Heart right ventricle (tissue), 16 donors: ENCODE data around the gene METAP1. TPM values are rescaled to one million over a fixed set of nuclear protein-coding genes. Genes with fewer than 3 reads are reported as not detected.
"Not testable (repeated sequence)": the region's sequence is repeated elsewhere in the genome, so short reads cannot be mapped to it uniquely, and the experiment has no call there.

Experiments used
- ATAC-seq, 8 donors: fragments of 200-7000 bp; cut with Tn5 transposase; one replicate each; pipeline ENCODE4 v1.9.1; 2020; ENCODE audit warnings: mild to moderate bottlenecking in 8 of 8, moderate library complexity in 8 of 8, moderate number of reproducible peaks in 1 of 8
- DNase-seq, 2 donors: peaks; one replicate each; pipeline ENCODE4 v3.0.0-alpha.2; 2020
- H3K27ac ChIP-seq, 10 donors: fragments of 200-600 bp; sonication (generic) in 2 of 10; one replicate each; pipeline versions ENCODE4 v1.5.0 to v1.8.0; 2020 to 2022; ENCODE audit warnings: mild to moderate bottlenecking in 3 of 10
- H3K27me3 ChIP-seq, 7 donors: fragments of 200-600 bp; one replicate each; pipeline ENCODE4 v1.8.0; 2021 to 2022; ENCODE audit warnings: mild to moderate bottlenecking in 2 of 7
- H3K36me3 ChIP-seq, 9 donors: fragments of 200-600 bp; sonication (generic) in 1 of 9; one replicate each; pipeline versions ENCODE4 v1.5.0 to v1.8.0; 2020 to 2022; ENCODE audit warnings: mild to moderate bottlenecking in 2 of 9
- H3K4me1 ChIP-seq, 9 donors: fragments of 200-600 bp; sonication (generic) in 1 of 9; one replicate each; pipeline versions ENCODE4 v1.5.0 to v1.8.0; 2020 to 2022; ENCODE audit warnings: mild to moderate bottlenecking in 4 of 9
- H3K4me3 ChIP-seq, 10 donors: fragments of 200-600 bp; sonication (generic) in 2 of 10; one replicate each; pipeline versions ENCODE4 v1.5.0 to v1.8.0; 2020 to 2022; ENCODE audit warnings: mild to moderate bottlenecking in 7 of 10, moderate library complexity in 2 of 10
- H3K9me3 ChIP-seq, 11 donors: fragments of 200-600 bp in 10 of 11; sonication (generic) in 2 of 11; one replicate each; pipeline versions ENCODE4 v1.5.0 to v1.8.0; 2013 to 2022; ENCODE audit warnings: mild to moderate bottlenecking in 2 of 11, control low read depth in 1 of 11, moderate library complexity in 1 of 11
- WGBS, 2 donors: extraction: QIAGEN DNeasy Blood & Tissue Kit; methylation state at CpG; one replicate each; pipeline ENCODE4 v1.1.7; 2013; ENCODE audit warnings: inconsistent platforms in 1 of 2; 5-methylcytosine and 5-hydroxymethylcytosine counted together
- intact Hi-C, 10 donors: fragments of 100-400 bp; cut with DNase I; formaldehyde crosslinking; loops; one replicate each; pipeline versions ENCODE4 v1.11.1 to v1.14.2; 2022
- polyA plus RNA-seq, 2 donors: library from polyadenylated mRNA; stranded (reverse); fragments of 200-250 nt; gene quantifications; one replicate each; pipeline ENCODE4 v1.2.3, GENCODE V29; 2013
- total RNA-seq, 10 donors: library from RNA; stranded (reverse); fragmentation: NEBNext Ultra II Directional in 3 of 10; extraction: Animal tissue kit (Norgen Biotek cat#: 25700) in 3 of 10; gene quantifications; one replicate each; pipeline versions ENCODE4 v1.2.1 to v1.2.4, GENCODE V29; 2021 to 2023
- TF ChIP-seq, protein P1 (sequence below), 9 donors: fragments of 200-600 bp; sonication (generic) in 2 of 9; IDR thresholded peaks; one replicate each; pipeline versions ENCODE4 v1.5.0 to v1.8.0; 2021 to 2022; ENCODE audit warnings: antibody characterized with exemption in 9 of 9, mild to moderate bottlenecking in 5 of 9, moderate library complexity in 1 of 9
- donor health status: Arrhythmogenic right ventricular cardiomyopathy.
- donor health status: ischemic (EF 13 %, LVEDD 7.1; RV severe dilation, severe dysfunction).
- donor health status: healthy with polysubstance abuse.
- donor health status: DM: no; HTN: yes; CAD: no.
- donor health status: DM: no; HTN: no; CAD: no.
- donor health status: ischemic (EF 25% LVEDD 6.9; RV normal size, moderate dysfunction).
- donor health status: ischemic (EF 25% LVEDD 5.7; RV mildly dilated, moderate dysfunction).
- donor health status: healthy.
- donor health status: DM: yes; HTN: yes; CAD: no.
- donor health status: Ischemic cardiomyopathy.
- donor health status: ischemic (EF 35%, LVEDD 5.7; RV mildly dilated, moderate dysfunction).
- donor health status: nonischemic (EF 11% LVEDD 7.7; RV severe dilation, severe dysfunction).
- donor health status: DM: yes; HTN: yes; CAD: no.
- donor health status: PGD.
- donor health status: ischemic (EF 29% LVEDD 5.4; RV normal size, mild dysfunction).
- donor health status: nonischemic (EF 23%, LVEDD 6.1; RV moderate dilation, normal function).

METAP1 gene
- total and polyA plus RNA-seq, 12 donors, result 37.7 to 79.7 (median 59.8) TPM

DNA sequence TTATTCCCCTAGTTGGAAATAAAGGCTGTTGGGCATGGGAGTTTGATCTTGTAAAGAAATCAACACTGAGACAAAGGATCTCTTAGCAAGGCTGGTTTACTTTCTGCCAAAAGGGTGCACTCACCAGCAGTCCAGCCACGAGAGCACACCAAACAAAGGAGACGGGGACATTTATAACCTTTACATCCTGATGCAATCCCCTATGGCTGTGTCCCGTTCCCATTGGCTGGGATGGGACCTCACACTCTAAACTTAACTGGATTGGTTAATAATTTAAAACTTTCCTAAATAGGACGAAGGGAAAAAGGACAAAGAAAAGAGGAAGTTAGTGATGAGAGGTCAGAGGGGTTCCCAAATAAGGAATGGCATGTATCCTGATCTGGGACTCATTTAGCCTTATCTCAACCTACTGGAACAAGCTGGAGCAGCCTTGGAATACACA, 17.9 kb downstream of the METAP1 start:
- Histone ChIP-seq H3K36me3 (no peaks in the 10 kb centered on the region), H3K4me3 (peak overlapping the region in 7 of 10 donors; percentile 1 to 28 (median 8)), H3K27ac (peak overlapping the region; percentile 40 to 89 (median 80)), H3K4me1 (peaks cover 0 to 35% (median 17%) of the 10 kb centered on the region in 9 donors), H3K9me3 (peaks cover 0 to 25% (median 14%) of the 10 kb centered on the region in 11 donors), H3K27me3 (no peaks in the 10 kb centered on the region)
- DNase-seq, result peak in 1 of 2 donors; percentile 43
- TF ChIP-seq, protein P1, sequence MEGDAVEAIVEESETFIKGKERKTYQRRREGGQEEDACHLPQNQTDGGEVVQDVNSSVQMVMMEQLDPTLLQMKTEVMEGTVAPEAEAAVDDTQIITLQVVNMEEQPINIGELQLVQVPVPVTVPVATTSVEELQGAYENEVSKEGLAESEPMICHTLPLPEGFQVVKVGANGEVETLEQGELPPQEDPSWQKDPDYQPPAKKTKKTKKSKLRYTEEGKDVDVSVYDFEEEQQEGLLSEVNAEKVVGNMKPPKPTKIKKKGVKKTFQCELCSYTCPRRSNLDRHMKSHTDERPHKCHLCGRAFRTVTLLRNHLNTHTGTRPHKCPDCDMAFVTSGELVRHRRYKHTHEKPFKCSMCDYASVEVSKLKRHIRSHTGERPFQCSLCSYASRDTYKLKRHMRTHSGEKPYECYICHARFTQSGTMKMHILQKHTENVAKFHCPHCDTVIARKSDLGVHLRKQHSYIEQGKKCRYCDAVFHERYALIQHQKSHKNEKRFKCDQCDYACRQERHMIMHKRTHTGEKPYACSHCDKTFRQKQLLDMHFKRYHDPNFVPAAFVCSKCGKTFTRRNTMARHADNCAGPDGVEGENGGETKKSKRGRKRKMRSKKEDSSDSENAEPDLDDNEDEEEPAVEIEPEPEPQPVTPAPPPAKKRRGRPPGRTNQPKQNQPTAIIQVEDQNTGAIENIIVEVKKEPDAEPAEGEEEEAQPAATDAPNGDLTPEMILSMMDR (IDR thresholded peaks at IDR 0.05), result no peak
- WGBS, 2 donors, result 28 to 41% methylated on average over 4 of the region's 4 CpGs
- intact Hi-C loops, result loop anchor here in 2 of 10 donors (5.0 kb wide), 1 partner anchor 44 kb away; no protein-coding TSS in a partner anchor
- ATAC-seq, result peak; percentile 88 to 95 (median 92)

DNA sequence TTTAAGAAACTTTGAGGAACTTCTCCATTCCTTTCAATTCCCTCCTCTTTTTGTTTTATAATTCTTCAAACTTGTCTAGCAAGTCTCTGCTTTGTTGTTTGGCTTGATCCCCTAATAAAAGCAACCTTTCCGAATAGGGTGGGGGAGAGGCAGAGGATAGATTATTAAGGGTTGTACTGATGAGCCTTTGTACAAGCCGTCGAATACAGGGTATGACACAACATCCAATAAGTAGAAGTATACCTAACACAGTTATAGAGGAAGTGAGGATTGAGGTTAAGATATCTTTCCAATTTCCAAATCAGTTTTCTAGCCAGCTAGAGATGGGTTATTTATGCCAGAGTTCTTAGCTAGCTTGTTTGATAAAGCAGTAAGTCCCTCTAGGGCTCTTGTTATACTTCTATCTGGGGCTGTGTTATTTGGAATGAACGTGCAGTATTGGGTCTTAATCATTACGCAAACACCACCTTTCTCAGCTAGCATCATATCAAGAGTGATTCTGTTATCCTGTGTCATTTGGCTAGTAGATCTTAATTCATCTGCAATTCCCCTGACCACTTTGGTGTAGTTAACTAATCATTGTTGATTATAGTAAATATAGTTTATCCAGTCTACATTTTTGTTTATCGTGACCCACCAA, 18.5 kb downstream of the METAP1 start:
- peaks cover 0 to 35% (median 17%) of the 10 kb centered on the region in 9 donors for H3K4me1 ChIP-seq
- H3K27ac ChIP-seq, result peak overlapping the region; percentile 40 to 89 (median 80)
- WGBS, 2 donors, result 63 to 70% methylated on average over 6 of the region's 6 CpGs
- intact Hi-C loops, result loop anchor here in 2 of 10 donors (5.0 kb wide), 1 partner anchor 43 kb away; no protein-coding TSS in a partner anchor
- H3K9me3 ChIP-seq, result peaks cover 0 to 25% (median 14%) of the 10 kb centered on the region in 11 donors
- peak overlapping the region in 1 of 10 donors; percentile 4 for H3K4me3 ChIP-seq
- peak in 7 of 8 donors; percentile 18 to 51 (median 27) for ATAC-seq
- no peaks in the 10 kb centered on the region for H3K36me3 ChIP-seq
- no peaks in the 10 kb centered on the region for H3K27me3 ChIP-seq
- no peak for DNase-seq
- TF ChIP-seq, protein P1 (IDR thresholded peaks at IDR 0.05), result no peak

DNA sequence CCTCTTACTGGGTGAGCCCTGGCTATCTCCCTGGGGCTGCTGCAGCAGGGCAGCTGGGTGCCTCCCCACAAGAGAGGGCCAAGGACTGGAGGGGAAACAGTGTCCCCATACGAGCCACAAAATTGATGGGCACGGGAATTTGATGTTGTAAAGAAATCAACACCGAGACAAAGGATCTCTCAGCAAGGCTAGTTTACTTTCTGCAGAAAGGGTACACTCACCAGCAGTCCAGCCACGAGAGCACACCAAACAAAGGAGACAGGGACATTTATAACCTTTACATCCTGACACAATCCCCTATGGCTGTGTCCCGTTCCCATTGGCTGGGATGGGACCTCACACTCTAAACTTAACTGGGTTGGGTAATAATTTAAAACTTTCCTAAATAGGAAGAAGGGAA, 25.9 kb downstream of the METAP1 start:
- Histone ChIP-seq H3K9me3 (peaks cover 0 to 26% (median 9%) of the 10 kb centered on the region in 11 donors), H3K36me3 (peaks cover 0 to 9% (median 0%) of the 10 kb centered on the region in 9 donors), H3K27ac (no peak overlapping the region), H3K4me3 (no peak overlapping the region), H3K27me3 (no peaks in the 10 kb centered on the region), H3K4me1 (peaks cover 0 to 43% (median 17%) of the 10 kb centered on the region in 9 donors)
- intact Hi-C loops, result no loop called here
- WGBS, 2 donors, result 94 to 95% methylated on average over 5 of the region's 5 CpGs
- TF ChIP-seq, protein P1 (IDR thresholded peaks at IDR 0.05), result no peak
- ATAC-seq (no peak), DNase-seq (no peak)

DNA sequence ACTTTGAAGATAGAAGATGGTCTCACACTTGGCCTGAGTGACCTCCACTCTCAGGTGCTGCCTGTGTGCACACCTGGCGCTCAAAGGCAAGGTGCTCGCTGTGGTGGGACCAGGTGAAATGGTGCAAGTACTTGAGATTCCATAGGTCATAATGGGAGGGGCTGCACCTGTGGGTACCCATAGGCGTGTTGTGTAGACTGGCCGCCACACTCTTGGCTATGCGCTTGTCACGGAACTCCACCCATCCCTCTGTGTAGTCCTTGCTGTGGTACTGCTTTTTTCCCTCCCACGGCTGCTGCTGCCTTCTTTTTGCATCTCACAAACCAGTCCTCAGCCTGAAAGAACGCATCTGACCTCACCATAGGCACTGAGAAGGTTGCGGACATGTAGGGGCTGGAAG, 27.0 kb downstream of the METAP1 start:
- Histone ChIP-seq H3K27me3 (no peaks in the 10 kb centered on the region), H3K27ac (no peak overlapping the region), H3K4me1 (peaks cover 0 to 39% (median 17%) of the 10 kb centered on the region in 9 donors), H3K36me3 (peaks cover 0 to 9% (median 0%) of the 10 kb centered on the region in 9 donors), H3K9me3 (peaks cover 0 to 26% (median 9%) of the 10 kb centered on the region in 11 donors), H3K4me3 (no peak overlapping the region)
- DNase-seq (no peak), ATAC-seq (no peak)
- WGBS, 2 donors, result 97 to 98% methylated on average over 9 of the region's 9 CpGs
- intact Hi-C loops, result no loop called here
- TF ChIP-seq, protein P1 (IDR thresholded peaks at IDR 0.05), result no peak

DNA sequence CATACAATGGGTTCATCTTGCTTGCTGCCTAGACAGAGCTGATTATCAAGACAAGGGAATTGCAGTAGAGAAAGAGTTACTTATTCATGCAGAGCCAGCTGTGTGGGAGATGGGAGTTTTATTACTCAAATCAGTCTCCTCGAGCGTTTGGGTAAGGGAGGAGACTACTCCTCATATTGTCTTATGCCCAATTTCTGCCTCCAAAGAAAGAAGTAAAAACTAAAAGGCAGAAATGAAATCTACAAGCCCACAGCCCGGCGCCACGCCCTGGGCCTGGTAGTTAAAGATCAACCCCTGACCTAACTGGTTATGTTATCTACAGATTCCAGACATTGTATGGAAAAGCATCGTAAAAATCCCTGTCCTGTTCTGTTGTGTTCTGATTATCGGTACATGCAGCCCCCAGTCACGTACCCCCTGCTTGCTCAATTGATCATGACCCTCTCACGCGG, 28.3 kb downstream of the METAP1 start:
- peaks cover 0 to 41% (median 17%) of the 10 kb centered on the region in 9 donors for H3K4me1 ChIP-seq
- 85 to 89% methylated on average over 10 of the region's 10 CpGs for WGBS, 2 donors
- intact Hi-C loops, result not testable (repeated sequence)

More for the DNA sequence above, 28.3 kb downstream of the METAP1 start:
- ATAC-seq, H3K4me3 ChIP-seq, H3K27ac ChIP-seq, H3K27me3 ChIP-seq, H3K36me3 ChIP-seq, DNase-seq: not testable (repeated sequence)
- H3K9me3 ChIP-seq, result peaks cover 0 to 26% (median 9%) of the 10 kb centered on the region in 11 donors
